Measurements from ENCODE around the gene FNDC3B. TPM values are rescaled to one million over a fixed set of nuclear protein-coding genes. Genes with fewer than 3 reads are reported as not detected.

Gene FNDC3B
- total RNA-seq, 1 donor from 2014 or later: 160 TPM

DNA sequence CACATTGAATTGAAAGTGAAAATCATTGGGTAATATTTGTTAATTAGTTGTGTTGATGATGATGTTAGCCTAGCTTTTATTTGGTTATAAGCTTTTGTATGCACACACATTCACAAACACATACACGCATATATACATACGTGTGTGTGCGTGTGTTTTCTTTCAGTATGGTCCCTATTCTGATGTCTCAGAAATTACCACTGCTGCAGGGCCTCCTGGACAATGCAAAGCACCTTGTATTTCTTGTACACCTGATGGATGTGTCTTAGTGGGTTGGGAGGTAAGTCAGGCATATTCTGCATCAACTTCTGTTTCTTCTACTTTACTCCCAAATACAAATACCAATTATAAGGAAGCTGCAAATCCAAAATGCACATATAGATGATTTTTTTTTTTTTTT, 306.8 kb downstream of the FNDC3B start:
- intact Hi-C loops (cut with DNase I): no loop called here
- Histone ChIP-seq H3K27me3 (no peaks in the 10 kb centered on the region), H3K9me3 (no peaks in the 10 kb centered on the region), H3K36me3 (peaks cover 97% of the 10 kb centered on the region), H3K4me1 (no peaks in the 10 kb centered on the region), H3K4me3 (no peak overlapping the region), H3K27ac (no peak overlapping the region)
- ATAC-seq (no peak), DNase-seq (no peak)
- TF ChIP-seq CTCF (IDR thresholded peaks at IDR 0.05): no peak

- intact Hi-C loops (cut with DNase I): no loop called here
- DNase-seq (no peak), ATAC-seq (no peak)
- Histone ChIP-seq H3K36me3 (peaks cover 96% of the 10 kb centered on the region), H3K4me3 (no peak overlapping the region), H3K27me3 (no peaks in the 10 kb centered on the region), H3K4me1 (no peaks in the 10 kb centered on the region), H3K9me3 (no peaks in the 10 kb centered on the region), H3K27ac (no peak overlapping the region)
- no peak for TF ChIP-seq CTCF (IDR thresholded peaks at IDR 0.05)
These were observed 308.7 kb downstream of the FNDC3B start for GRCh38 chr3:172347895-172348679.

DNA sequence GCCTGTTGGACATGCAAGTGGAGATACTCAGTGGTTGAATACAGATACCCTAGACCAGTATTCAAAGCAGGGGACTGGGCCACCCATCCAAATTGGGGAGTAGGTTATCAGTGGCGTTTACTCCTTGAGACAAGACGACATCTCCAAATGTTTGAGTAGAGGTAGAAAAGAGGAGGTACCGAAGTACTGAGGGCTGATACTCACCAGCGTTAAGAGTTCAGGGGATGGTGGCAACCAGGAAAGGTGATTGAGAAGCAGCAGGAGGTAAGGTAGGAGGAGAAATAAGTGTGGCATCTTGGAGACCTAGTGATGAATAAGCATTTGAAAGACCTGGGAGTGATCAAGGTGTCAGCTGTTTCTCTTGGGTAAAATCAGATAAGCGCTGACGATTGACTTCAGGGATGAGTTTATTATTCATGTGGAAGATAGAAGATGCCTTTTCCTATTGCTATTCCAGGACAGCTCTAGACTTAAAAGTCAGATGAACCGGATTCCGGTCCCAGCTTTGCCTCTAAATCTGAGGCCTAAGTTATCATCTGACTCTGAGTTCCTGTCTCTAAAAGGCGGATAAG, 312.6 kb downstream of the FNDC3B start:
- Histone ChIP-seq H3K27ac (no peak overlapping the region), H3K9me3 (no peaks in the 10 kb centered on the region), H3K36me3 (peaks cover 85% of the 10 kb centered on the region), H3K27me3 (no peaks in the 10 kb centered on the region), H3K4me1 (no peaks in the 10 kb centered on the region), H3K4me3 (no peak overlapping the region)
- no peak for ATAC-seq
- intact Hi-C loops (cut with DNase I): no loop called here
- DNase-seq: no peak
- TF ChIP-seq CTCF (IDR thresholded peaks at IDR 0.05): no peak

DNA sequence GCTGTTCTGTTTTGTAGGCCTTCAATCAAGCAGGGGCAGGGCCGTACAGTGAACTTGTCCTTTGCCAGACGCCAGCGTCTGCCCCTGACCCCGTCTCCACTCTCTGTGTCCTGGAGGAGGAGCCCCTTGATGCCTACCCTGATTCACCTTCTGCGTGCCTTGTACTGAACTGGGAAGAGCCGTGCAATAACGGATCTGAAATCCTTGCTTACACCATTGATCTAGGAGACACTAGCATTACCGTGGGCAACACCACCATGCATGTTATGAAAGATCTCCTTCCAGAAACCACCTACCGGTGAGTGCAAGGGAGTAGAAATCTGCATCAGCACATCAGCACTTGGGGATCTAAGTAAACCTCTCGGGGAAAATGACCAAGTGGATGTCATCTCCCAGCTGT, 313.4 kb downstream of the FNDC3B start:
- Histone ChIP-seq H3K36me3 (peaks cover 77% of the 10 kb centered on the region), H3K27me3 (no peaks in the 10 kb centered on the region), H3K9me3 (no peaks in the 10 kb centered on the region), H3K27ac (no peak overlapping the region), H3K4me1 (no peaks in the 10 kb centered on the region), H3K4me3 (no peak overlapping the region)
- ATAC-seq (no peak), DNase-seq (no peak)
- TF ChIP-seq CTCF (IDR thresholded peaks at IDR 0.05): no peak
- intact Hi-C loops (cut with DNase I): no loop called here

GRCh38 chr3:172354931-172355499, 315.6 kb downstream of the FNDC3B start:
- DNase-seq (no peak), ATAC-seq (no peak)
- Histone ChIP-seq H3K9me3 (no peaks in the 10 kb centered on the region), H3K36me3 (peaks cover 54% of the 10 kb centered on the region), H3K4me1 (no peaks in the 10 kb centered on the region), H3K4me3 (no peak overlapping the region), H3K27me3 (no peaks in the 10 kb centered on the region), H3K27ac (no peak overlapping the region)
- intact Hi-C loops (cut with DNase I): no loop called here
- no peak for TF ChIP-seq CTCF (IDR thresholded peaks at IDR 0.05)

All from upper lobe of right lung (tissue), 1 donor.